GM13977 (cell line): ENCODE measurements around the gene ADCY5.

Experiments used
- DNase-seq: peaks from one replicate; pipeline ENCODE4 v3.0.0; 2012; ENCODE audit warnings: low spot score
- CTCF ChIP-seq: IDR thresholded peaks from 2 replicates; pipeline ENCODE4 v1.5.1; 2012; ENCODE audit warnings: mild to moderate bottlenecking, control low read depth; ENCODE audit not compliant: insufficient read depth; ENCODE audit errors: extremely low read depth, missing control alignments
- in situ Hi-C: fragments of 300-500 bp; cut with MboI; formaldehyde crosslinking; loops from one replicate; pipeline ENCODE4 v1.12.0; 2022; ENCODE audit warnings: low sequenced_read_pairs, low pct_unique_long_range_greater_than_20kb, mixed read lengths, inconsistent platforms; ENCODE audit not compliant: unreplicated experiment

The ADCY5 gene

DNA sequence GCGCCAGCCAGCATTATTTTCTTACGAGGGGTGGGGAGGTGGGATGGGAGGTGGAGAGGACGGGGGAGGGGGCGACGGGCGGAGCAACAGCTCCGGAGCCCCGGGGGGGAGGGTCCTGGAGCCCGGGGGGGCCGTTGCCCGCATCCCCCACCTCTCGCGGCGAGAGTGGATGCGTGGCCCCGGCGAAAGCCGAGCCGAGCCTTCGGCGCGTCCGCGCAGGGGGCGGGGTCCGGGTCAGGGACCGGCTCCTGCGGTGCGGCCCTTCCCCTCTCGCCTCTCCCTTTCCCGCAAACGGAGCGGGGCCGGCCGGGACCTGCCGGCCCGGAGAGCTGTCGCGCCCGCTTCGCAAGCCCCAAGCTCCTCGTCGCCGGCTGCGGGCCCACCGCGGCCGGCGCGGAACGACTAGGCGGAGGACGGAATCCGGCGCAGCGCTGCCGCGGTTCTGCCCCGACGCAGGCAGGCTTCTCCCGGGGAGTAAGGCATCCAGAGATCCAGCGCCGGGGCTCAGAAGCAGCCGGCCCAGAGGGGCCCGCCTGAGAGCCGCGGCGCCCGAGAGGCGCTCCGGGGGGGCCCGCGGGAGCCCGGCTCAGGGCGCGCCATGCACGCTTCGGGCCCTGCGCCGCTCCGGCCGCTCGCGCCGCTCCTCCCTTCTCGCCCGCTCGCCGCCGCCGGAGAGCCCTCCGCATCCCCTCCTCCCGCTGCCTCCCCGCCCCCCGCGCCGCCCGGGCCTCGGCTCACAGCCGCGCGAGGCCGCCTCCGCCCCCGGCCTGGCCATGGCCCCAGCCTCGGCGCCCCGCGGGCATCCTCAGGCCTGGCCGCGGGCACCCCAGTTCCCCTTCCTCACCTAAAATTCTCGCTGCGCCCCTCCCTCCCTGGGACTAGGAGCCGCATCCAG lies 459 bp upstream of the ADCY5 start:
- in situ Hi-C loops = no loop called here
- no peak for TF ChIP-seq CTCF
- peak; percentile 70 for DNase-seq

GRCh38 chr3:123447749-123448517 lies 957 bp downstream of the ADCY5 start:
- DNase-seq = peak; percentile 86
- peak; percentile 75 for TF ChIP-seq CTCF
- in situ Hi-C loops = no loop called here

DNA sequence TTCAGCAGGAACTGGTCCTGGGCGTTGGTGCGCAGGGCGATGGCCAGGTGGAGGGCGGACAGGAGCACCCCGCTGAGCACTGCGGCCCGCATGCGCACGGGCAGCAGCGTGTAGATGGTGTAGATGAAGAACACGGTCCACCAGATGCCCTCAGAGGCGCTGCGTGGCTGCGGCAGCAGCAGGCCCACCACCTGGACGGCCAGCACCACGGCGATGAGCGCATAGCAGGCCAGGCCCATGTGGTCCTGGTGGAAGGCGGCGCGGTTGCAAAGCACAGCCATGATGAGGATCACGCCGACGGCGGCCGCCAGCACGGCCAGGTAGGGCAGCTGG lies 1.5 kb downstream of the ADCY5 start:
- in situ Hi-C loops = no loop called here
- DNase-seq = no peak
- TF ChIP-seq CTCF = no peak

GRCh38 chr3:123446610-123447109 lies 2.2 kb downstream of the ADCY5 start:
- no peak for DNase-seq
- TF ChIP-seq CTCF = no peak
- in situ Hi-C loops = no loop called here

DNA sequence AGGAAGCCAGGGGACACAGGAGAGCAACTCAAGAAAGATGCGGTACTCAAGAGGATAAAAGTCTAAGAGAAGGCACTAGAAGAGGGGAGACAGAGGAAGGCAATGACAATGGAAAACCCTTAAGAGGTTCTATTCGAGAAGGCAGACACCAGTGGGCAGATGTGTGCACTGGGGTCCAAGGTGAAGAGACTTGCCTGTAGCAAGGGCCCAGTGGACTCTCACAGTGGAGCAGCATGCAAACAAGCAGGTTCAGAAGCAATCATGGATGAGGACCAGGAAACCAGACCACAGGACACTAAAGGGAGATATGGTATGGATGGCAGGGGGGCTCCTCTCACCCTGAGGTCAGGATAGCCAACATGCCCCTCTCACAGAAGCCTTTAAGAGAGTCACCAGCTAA lies 2.7 kb downstream of the ADCY5 start:
- in situ Hi-C loops = no loop called here
- TF ChIP-seq CTCF = no peak

DNA sequence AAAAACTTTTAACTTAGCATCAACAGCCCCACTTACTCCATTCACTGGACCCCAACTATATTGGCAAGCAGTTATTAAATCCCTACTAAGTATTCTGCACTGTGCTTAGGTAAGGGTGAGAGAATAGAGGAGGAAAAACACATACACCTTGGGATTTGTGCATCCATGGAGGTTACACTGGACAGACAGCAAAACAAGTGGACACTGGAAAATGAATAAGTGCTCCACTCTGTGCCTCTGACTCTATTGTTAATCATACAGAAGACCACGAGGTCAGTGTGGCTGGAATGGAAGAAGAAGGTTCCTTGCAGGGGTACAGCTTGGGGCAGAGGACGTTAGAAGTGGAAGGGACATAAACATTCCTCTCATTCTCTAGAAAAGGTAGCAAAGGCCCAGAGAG lies 3.2 kb downstream of the ADCY5 start:
- in situ Hi-C loops = no loop called here
- no peak for TF ChIP-seq CTCF

More for the DNA sequence above, 2.7 kb downstream of the ADCY5 start:
- DNase-seq = no peak

More for the DNA sequence above, 3.2 kb downstream of the ADCY5 start:
- no peak for DNase-seq
